Measurements from ENCODE around the gene PHAF1. TPM values are rescaled to one million over a fixed set of nuclear protein-coding genes. Genes with fewer than 3 reads are reported as not detected.
A peak's percentile ranks its signal among the peaks of the same experiment; 100 is the strongest.

PHAF1 gene
- polyA plus RNA-seq, 4 donors = 21.1 to 24.2 (median 22.5) TPM

- DNase-seq (ENCODE audit: low read depth in 4 of 4, low spot score in 3 of 4) = no peak
Measured at GRCh38 chr16:67145746-67146145, 36.0 kb downstream of the PHAF1 start.

DNA sequence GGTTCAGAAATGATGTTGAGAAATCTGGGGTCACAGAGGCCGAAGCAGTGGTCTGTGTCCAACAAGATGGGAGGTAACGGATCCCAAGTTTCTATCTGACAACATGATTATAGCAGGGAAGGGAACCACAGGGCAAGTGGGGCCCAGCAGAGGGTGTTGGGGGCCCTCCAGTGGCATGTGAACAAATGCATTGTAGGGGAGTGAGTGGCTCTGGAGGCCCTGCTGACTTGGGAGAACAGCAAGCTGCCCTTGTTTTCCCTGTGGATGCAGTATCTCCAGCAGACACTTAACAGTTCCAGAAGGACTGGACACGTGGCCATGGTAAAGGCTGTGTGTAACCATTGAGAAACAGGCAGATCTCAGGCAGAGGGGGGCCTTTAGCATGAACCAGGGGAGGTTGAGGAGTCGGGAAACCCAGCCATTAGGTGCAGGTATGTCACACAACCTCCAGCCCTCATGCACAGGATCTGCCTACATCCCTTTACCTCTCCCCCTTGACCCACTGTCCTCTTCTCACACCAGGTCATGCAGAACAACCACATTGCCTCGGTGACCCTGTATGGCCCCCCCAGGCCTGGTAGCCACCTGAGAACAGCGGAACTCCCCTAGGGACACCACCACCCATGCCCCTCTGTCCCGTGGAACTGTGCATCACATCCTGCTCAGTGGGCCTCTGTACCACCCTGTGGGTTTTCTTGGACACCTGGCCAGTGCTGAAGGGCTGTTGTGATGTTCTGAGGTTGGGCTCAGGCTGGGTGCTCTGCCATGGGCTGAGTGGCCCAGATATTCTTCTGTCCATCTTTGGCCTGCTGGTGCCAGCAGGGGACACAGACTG lies 37.0 kb downstream of the PHAF1 start:
- DNase-seq (ENCODE audit: low read depth in 4 of 4, low spot score in 3 of 4) = no peak

GRCh38 chr16:67147437-67148140 lies 37.8 kb downstream of the PHAF1 start:
- DNase-seq (ENCODE audit: low read depth in 4 of 4, low spot score in 3 of 4) = no peak

DNA sequence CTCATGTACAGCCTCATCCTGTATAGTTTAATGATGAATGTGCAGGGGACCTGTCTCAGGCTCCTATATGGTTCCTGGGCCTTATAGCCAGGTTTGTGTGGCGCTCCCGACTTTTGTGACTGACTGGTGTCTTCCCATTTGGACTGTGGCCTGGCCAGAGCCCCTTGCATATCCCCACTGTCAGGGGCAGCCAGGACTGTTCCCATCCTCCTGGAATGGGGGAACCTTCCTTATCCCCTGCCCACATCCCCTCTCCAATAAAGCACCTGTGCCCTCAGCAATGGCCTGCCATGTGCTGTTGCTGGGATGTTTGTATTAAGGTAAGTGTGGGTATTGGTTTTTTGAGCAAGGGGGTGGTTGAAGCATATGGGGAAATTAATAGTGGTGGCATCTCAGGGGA lies 38.5 kb downstream of the PHAF1 start:
- no peak for DNase-seq (ENCODE audit: low read depth in 4 of 4, low spot score in 3 of 4)

GRCh38 chr16:67148656-67149275 lies 39.0 kb downstream of the PHAF1 start:
- no peak for DNase-seq (ENCODE audit: low read depth in 4 of 4, low spot score in 3 of 4)

- DNase-seq (ENCODE audit: low read depth in 4 of 4, low spot score in 3 of 4) = no peak
Measured at GRCh38 chr16:67149276-67150046, 39.7 kb downstream of the PHAF1 start.

- DNase-seq (ENCODE audit: low read depth in 4 of 4, low spot score in 3 of 4) = no peak
Measured at GRCh38 chr16:67150047-67150832, 40.5 kb downstream of the PHAF1 start.

- DNase-seq (ENCODE audit: low read depth in 4 of 4, low spot score in 3 of 4) = no peak
Measured at GRCh38 chr16:67150833-67151396, 41.2 kb downstream of the PHAF1 start, which contains the start of gene B3GNT9. Gene B3GNT9, minus strand, starts transcription at chr16:67150998. Its CDS starts 513 bp downstream, at chr16:67150485.

DNA sequence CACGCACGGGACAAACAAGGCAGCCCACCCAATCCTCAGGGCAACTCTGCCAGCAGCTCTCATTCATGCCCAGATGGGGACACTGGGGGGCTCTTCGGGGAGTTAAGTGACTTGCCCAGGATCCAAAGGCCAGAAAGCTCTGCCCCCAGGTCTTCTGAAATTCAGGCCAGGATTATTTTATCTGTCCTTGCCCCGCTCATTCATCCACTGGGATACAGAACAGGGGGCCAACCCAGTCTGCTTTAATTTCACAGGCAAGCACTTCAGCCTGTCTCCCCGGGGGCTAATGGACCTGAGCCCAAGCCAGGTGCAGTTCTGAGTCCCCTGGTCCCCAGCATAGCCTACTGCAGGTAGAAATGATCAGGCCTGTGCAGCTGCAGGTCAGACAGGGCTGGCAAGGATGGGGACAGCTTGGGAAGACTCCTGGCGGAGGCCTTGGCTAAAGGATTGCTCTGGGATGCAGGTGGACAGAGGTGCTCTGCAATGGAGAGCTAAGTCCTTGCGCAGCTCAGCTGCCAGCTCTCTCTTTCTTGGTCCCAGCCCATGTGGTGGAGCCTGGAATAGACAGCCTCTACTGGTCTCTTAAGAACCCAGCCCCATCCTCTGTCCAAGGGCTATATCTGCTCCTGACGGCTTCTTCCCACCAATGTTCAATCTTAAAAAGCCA lies 41.8 kb downstream of the PHAF1 start:
- no peak for DNase-seq (ENCODE audit: low read depth in 4 of 4, low spot score in 3 of 4)

DNA sequence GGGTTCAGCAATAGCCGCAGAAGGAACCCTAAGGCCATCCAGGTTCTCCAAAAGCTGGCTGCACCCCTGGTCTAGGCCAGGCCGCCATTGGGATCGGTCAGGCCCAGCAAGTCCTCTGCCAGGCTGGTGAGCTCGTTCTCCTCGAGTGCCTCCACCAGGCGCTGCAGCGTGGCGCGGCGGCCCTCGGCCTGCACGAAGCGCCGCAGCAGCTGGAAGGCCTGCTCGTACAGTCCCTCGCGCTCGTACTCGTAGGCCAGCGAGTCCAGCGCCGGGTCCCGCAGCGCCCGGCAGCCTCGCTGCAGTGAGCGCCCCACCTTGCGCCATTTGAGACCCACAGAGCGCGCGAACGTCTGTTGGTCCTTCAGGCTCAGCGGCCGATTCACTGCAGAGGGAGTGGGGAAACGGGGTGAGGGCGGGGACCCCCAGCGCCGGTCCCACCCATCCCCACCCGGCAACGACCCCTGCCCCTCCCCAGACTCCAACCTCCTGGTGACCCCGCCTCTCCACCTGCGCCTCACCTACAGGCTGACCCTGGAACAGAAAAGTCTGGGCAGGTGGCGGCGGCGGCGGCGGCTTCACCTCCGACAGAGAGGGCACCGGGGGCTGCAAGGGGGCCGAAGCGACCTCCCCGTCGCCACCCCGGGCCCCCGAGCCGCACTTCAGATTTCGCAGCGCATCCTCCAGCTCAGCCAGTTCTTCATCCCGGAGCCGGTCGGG lies 45.0 kb downstream of the PHAF1 start:
- no peak for DNase-seq (ENCODE audit: low read depth in 4 of 4, low spot score in 3 of 4)

- peak in 1 of 4 donors; percentile 85 for DNase-seq (ENCODE audit: low read depth in 4 of 4, low spot score in 3 of 4)
Measured at GRCh38 chr16:67155295-67156142, 45.8 kb downstream of the PHAF1 start.

DNA sequence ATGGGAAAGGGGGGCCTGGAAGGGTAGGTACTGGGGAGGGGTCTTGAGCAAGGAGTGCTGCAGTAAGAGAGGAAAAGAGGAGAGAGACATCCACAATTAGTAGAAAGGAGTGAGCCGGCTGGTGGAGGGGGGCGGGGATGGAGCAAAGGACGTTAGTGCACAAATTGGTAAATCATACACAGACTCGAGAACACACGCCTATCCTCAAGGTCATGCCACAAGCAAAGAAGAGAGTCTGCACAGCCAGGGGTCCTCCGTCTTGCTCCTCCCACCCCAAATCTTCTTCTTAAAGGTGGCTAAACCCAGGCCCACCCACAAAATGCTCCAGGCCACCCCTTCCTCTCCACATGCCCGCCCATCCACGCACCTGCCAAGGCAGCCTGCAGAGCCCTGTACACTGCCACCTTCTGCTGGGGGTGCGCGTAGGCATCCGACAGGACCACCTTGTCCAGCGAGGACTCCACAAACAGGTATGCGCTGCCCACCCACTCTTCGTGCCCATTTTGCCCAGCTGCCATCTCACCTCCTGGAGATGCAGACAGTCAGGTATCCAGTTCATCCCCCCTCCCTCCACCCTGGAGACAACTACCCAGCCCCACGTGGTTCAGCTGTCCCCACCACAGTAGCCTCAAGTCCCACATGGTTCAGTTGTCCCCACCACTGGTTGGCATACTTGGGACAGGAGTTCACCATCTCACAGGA lies 46.6 kb downstream of the PHAF1 start:
- no peak for DNase-seq (ENCODE audit: low read depth in 4 of 4, low spot score in 3 of 4)

GRCh38 chr16:67157106-67157748 lies 47.5 kb downstream of the PHAF1 start:
- no peak for DNase-seq (ENCODE audit: low read depth in 4 of 4, low spot score in 3 of 4)

GRCh38 chr16:67157892-67158635 lies 48.3 kb downstream of the PHAF1 start:
- no peak for DNase-seq (ENCODE audit: low read depth in 4 of 4, low spot score in 3 of 4)

Data from right renal pelvis (tissue), 4 donors.